Aorta (tissue), 5 donors: ENCODE results near the gene DHRS3. TPM values are rescaled to one million over a fixed set of nuclear protein-coding genes. Genes with fewer than 3 reads are reported as not detected.

Experiments
- ATAC-seq: fragments of 200-7000 bp; cut with Tn5 transposase; one replicate; pipeline ENCODE4 v1.9.1; 2022; ENCODE audit warnings: moderate library complexity; ENCODE audit not compliant: low FRiP score
- DNase-seq, 2 donors: peaks; one replicate each; pipeline ENCODE4 v3.0.0-alpha.2; 2020
- H3K27ac ChIP-seq, 2 donors: one replicate each; pipeline ENCODE4 v1.5.1; 2013; ENCODE audit warnings: low read length in 2 of 2, mild to moderate bottlenecking in 2 of 2, moderate library complexity in 2 of 2, control low read depth in 1 of 2, inconsistent platforms in 1 of 2, low read depth in 1 of 2
- H3K27me3 ChIP-seq, 2 donors: one replicate each; pipeline ENCODE4 v1.6.1; 2013; ENCODE audit warnings: control low read depth in 1 of 2, low read length in 1 of 2, mild to moderate bottlenecking in 1 of 2, moderate library complexity in 1 of 2; ENCODE audit not compliant: insufficient read depth in 2 of 2, control insufficient read depth in 1 of 2
- H3K36me3 ChIP-seq, 2 donors: one replicate each; pipeline ENCODE4 v1.6.1; 2013; ENCODE audit warnings: control low read depth in 1 of 2, low read length in 1 of 2, mild to moderate bottlenecking in 1 of 2; ENCODE audit not compliant: insufficient read depth in 2 of 2, control insufficient read depth in 1 of 2
- H3K4me1 ChIP-seq, 2 donors: one replicate each; pipeline ENCODE4 v1.6.1; 2013; ENCODE audit warnings: low read length in 2 of 2, control low read depth in 1 of 2, mild to moderate bottlenecking in 1 of 2, moderate library complexity in 1 of 2; ENCODE audit not compliant: insufficient read depth in 2 of 2, control insufficient read depth in 1 of 2
- H3K4me3 ChIP-seq, 2 donors: one replicate each; pipeline ENCODE4 v1.5.1; 2013; ENCODE audit warnings: low read length in 2 of 2, control low read depth in 1 of 2, mild to moderate bottlenecking in 1 of 2
- H3K9me3 ChIP-seq: one replicate; pipeline ENCODE4 v1.6.1; 2013; ENCODE audit warnings: mild to moderate bottlenecking, low read length; ENCODE audit not compliant: control insufficient read depth
- WGBS, 2 donors: extraction: QIAGEN DNeasy Blood & Tissue Kit; methylation state at CpG; one replicate each; pipeline ENCODE4 v1.1.7; 2013; 5-methylcytosine and 5-hydroxymethylcytosine counted together
- intact Hi-C, 2 donors: fragments of 100-400 bp; cut with DNase I; formaldehyde crosslinking; loops; one replicate each; pipeline versions ENCODE4 v1.14.2 to v1.15.0; 2022
- polyA plus RNA-seq, 2 donors: library from polyadenylated mRNA; stranded (reverse); fragments of 200-250 nt; gene quantifications; one replicate each; pipeline ENCODE4 v1.2.3, GENCODE V29; 2013
- total RNA-seq, 2 donors: library from RNA; stranded (reverse); fragmentation: NEBNext Ultra II Directional; extraction: Animal tissue kit (Norgen Biotek cat#: 25700); gene quantifications; one replicate each; pipeline ENCODE4 v1.2.1, GENCODE V29; 2021
- donor health status: healthy with polysubstance abuse.
- donor health status: Bipolar disorder and iron deficiency.
- donor health status: DM: no; HTN: no; CAD: no.
- donor health status: DM: no; HTN: no; CAD: no.
- donor health status: DM: yes; HTN: yes; CAD: no.

DHRS3 gene
- total and polyA plus RNA-seq, 4 donors, result 27.5 to 325 (median 87.3) TPM

DNA sequence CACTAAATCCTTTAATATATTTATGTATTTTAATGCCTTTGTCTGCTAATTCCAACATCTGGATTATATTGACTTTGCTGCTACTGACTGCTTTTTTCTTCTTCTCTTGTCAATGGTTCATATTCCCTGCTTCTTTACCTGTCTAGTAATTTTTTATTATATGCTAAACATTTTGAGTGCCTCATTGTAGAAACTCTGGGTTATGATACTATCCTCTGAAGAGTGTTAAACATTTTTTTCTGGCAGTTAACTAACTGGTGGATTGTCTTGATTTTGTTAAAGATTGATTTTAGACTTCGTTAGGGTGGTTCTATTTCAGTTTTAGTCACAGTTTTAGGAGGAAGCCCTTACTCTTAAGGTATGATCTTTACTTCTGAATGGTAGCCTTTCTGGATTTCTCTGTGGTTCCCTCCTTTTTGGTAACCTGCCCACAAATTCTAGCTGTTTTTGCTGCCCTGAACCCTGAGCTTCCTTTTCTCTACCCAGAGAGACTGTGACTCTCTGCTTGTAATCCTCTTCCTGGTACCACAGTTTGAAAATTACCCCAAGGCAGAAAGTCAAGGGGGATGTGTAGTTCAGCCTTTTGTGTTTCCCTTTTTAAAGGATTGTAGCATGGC lies 81.9 kb downstream of the DHRS3 start:
- DNase-seq (no peak), ATAC-seq (no peak)
- Histone ChIP-seq H3K27ac (no peak overlapping the region), H3K4me1 (no peaks in the 10 kb centered on the region), H3K36me3 (no peaks in the 10 kb centered on the region), H3K4me3 (no peak overlapping the region), H3K27me3 (no peaks in the 10 kb centered on the region), H3K9me3 (no peaks in the 10 kb centered on the region)
- intact Hi-C loops, result no loop called here
- WGBS, 2 donors, result 95 to 100% methylated on average over 1 of the region's 1 CpG

DNA sequence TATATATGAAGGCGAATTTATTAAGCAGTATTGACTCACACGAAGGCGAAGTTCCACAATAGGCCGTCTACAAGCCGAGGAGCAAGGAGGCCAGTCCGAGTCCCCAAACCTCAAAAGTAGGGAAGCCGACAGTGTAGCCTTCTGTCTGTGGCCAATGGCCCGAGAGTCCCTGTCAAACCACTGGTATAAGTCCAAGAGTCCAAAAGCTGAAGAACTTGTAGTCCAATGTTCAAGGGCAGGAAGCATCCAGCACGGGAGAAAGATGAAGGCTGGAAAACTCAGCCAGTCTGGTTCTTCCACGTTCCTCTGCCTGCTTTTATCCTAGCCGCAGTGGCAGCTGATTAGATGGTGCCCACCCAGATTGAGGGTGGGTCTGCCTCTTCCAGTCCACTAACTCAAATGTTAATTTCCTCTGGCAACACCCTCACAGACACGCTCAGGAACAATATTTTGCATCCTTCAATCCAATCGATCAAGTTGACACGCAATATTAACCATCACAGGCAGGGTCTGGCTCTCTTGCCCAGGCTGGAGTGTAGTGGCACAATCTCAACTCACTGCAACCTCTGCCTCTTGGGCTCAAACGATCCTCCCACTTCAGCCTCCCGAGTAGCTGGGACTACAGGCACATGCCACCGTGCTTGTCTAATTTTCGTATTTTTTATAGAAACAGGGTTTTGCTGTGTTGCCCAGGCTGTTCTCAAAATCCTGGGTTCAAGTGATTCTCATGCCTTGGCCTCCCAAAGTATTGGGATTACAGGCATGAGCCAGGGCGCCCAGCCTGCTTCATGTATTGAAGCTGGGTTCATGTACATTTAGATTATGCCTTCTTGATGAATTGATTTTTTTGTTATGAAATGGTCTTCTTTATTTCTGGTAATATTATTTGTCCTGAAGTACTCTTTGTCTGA lies 85.3 kb downstream of the DHRS3 start:
- Histone ChIP-seq H3K27me3 (no peaks in the 10 kb centered on the region), H3K4me3 (no peak overlapping the region), H3K36me3 (no peaks in the 10 kb centered on the region), H3K27ac (no peak overlapping the region), H3K4me1 (no peaks in the 10 kb centered on the region), H3K9me3 (no peaks in the 10 kb centered on the region)
- ATAC-seq (no peak), DNase-seq (peak in 1 of 2 donors; percentile 4)
- WGBS, 2 donors, result 89 to 93% methylated on average over 19 of the region's 19 CpGs
- intact Hi-C loops, result no loop called here

DNA sequence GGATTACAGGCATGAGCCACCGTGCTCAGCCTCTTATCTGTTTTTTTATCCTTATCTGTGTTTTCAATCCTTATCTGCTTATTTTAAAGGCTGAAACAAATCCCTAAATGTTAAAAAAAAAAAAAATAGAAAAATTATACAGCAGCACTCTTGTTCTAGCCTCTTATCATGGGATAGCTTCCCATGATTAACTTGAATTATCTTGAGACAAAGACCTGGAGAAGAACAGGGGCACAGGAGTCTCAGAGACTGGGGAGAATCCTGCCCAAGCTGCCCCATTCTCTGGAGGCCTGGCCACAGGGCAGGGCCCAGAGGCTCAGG lies 86.9 kb downstream of the DHRS3 start:
- no peak overlapping the region for H3K27ac ChIP-seq
- H3K36me3 ChIP-seq, result no peaks in the 10 kb centered on the region
- ATAC-seq, result no peak
- WGBS, 2 donors, result 13 to 36% methylated on average over 1 of the region's 1 CpG
- no peaks in the 10 kb centered on the region for H3K4me1 ChIP-seq
- intact Hi-C loops, result no loop called here
- no peak overlapping the region for H3K4me3 ChIP-seq
- DNase-seq, result no peak
- H3K27me3 ChIP-seq, result no peaks in the 10 kb centered on the region
- no peaks in the 10 kb centered on the region for H3K9me3 ChIP-seq

DNA sequence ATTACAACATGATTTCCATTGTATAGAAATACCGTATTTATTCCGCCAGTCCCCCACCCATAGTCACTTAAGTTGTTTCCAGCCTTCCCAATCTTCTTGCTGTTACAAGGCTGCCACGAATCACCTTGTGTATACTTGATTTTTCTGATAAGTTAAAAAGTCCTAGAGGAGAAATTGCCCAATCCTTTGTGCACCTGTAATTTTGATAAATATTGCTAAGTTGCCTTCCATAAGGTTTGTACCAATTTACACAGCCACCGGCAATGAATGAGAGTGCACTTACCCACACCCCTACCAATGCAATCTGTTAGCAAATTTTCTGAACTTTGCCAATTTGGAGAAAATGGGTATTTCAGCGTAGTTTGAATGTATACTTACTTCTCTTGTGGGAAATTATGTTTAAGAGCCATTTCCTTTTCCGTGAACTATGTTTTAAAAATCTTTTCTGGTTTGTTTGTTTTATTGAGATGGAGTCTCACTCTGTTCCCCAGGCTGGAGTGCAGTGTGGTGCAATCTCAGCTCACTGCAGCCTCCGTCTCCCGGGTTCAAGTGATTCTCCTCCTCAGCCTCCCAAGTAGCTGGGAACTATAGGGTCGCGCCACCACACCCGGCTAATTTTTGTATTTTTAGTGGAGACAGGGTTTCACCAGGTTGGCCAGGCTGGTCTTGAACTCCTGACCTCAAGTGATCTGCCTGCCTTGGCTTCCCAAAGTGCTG lies 87.4 kb downstream of the DHRS3 start:
- Histone ChIP-seq H3K36me3 (no peaks in the 10 kb centered on the region), H3K9me3 (no peaks in the 10 kb centered on the region), H3K27ac (no peak overlapping the region), H3K4me3 (no peak overlapping the region), H3K4me1 (no peaks in the 10 kb centered on the region), H3K27me3 (no peaks in the 10 kb centered on the region)
- DNase-seq (peak in 1 of 2 donors; percentile 9), ATAC-seq (no peak)
- intact Hi-C loops, result no loop called here
- WGBS, 2 donors, result 86 to 88% methylated on average over 11 of the region's 11 CpGs

DNA sequence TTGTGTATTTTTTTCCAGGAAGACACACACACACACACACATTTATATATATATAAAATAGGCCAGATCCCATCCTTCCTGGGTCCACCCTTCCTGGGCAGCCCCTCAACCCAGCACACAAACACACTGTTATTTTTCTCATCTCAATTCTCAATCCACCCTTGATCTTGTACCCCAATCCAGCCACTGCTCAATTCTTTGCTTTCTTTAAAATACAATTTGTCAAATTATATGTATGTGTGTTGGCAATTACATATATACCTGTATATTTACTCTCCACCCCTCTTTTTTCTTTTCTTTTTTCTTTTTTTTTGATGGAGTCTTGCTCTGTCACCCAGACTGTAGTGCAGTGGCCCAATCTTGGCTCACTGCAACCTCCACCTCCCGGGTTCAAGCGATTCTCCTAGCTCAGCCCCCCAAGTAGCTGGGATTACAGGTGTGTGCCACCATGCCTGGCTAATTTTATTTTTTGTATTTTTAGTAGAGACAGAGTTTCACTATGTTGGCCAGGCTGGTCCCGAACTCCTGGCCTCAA lies 88.3 kb downstream of the DHRS3 start:
- DNase-seq (peak in 1 of 2 donors; percentile 3), ATAC-seq (no peak)

DNA sequence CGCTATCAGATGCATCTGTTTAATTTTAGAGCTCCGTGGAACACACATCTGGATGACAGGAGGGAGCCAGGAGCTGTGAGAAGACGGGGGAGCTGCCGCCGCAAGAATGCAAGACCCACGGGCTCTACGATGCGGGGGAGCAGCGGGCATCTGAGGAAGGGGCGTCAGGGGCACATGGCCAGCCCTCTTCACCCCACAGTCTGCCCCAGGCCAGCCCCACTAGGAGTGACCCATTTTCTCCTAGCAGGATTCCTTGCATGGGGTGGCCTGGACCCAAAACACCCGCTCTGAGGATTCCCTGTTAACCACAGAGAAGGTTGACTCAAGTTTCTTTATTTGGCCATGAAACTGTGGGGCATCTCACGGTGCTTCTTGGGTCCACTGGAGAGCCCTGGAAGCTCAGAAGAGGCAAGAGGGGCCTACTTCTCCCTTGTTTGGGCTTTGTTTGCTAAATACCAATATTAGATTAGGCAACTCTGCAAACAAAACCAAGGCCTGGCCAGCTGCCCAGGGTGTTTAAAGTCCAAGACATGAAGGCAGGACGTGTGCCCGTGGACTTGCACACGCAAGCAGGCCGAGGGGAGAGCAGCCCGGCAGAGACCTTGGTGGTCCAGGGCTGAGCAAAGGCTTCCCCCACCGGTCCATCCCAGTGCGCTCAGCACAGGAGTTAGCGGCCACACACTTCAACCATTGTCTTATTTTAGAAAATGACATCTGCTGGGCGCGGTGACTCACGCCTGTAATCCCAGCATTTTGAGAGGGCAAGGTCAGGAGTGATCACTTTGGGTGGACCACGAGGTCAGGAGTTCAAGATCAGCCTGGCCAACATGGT lies 89.8 kb downstream of the DHRS3 start:
- no peaks in the 10 kb centered on the region for H3K36me3 ChIP-seq
- WGBS, 2 donors, result 68 to 74% methylated on average over 24 of the region's 24 CpGs
- peak; percentile 47 for ATAC-seq
- H3K4me1 ChIP-seq, result no peaks in the 10 kb centered on the region
- H3K27ac ChIP-seq, result no peak overlapping the region
- no peaks in the 10 kb centered on the region for H3K9me3 ChIP-seq
- peak; percentile 81 to 85 for DNase-seq
- H3K4me3 ChIP-seq, result no peak overlapping the region
- intact Hi-C loops, result no loop called here
- H3K27me3 ChIP-seq, result no peaks in the 10 kb centered on the region

More for the DNA sequence above, 88.3 kb downstream of the DHRS3 start:
- Histone ChIP-seq H3K4me3 (no peak overlapping the region), H3K9me3 (no peaks in the 10 kb centered on the region), H3K4me1 (no peaks in the 10 kb centered on the region), H3K27me3 (no peaks in the 10 kb centered on the region), H3K36me3 (no peaks in the 10 kb centered on the region), H3K27ac (no peak overlapping the region)
- intact Hi-C loops, result no loop called here
- WGBS, 2 donors, result 96% methylated on average over 3 of the region's 3 CpGs

DNA sequence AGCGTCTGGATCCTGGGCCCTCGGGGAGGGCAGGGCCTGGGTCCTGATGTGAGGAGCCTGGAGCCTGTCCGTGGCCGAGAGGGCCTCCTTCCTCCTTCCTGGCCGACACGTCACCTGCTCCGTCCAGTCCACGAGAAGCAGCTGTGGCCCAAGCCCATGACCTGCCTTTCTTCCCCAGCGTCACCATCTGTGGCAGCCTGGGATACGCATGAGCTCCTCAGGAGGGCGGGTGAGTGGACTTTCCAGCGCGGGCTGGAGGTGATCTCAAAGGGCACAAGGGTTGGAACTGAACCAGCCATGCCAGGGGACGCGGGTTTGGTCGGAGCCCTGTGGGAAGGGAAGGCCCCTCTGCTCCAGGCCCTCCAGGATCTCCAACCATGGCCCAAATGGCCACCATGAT lies 90.4 kb downstream of the DHRS3 start:
- H3K9me3 ChIP-seq, result no peaks in the 10 kb centered on the region
- no peaks in the 10 kb centered on the region for H3K27me3 ChIP-seq
- ATAC-seq (no peak), DNase-seq (no peak)
- no peaks in the 10 kb centered on the region for H3K4me1 ChIP-seq
- H3K36me3 ChIP-seq, result no peaks in the 10 kb centered on the region
- H3K27ac ChIP-seq, result no peak overlapping the region
- no peak overlapping the region for H3K4me3 ChIP-seq
- intact Hi-C loops, result no loop called here
- 97 to 98% methylated on average over 14 to 16 of the region's 16 CpGs for WGBS, 2 donors
